ENCODE results near the gene MTG2.

The MTG2 gene

GRCh38 chr20:62203378-62204030 is 20.7 kb downstream of the MTG2 start:
- no peak for DNase-seq (ENCODE audit: low read depth in 2 of 2)

GRCh38 chr20:62205618-62206387 is 23.0 kb downstream of the MTG2 start:
- DNase-seq (ENCODE audit: low read depth in 2 of 2), result no peak

- DNase-seq (ENCODE audit: low read depth in 2 of 2), result no peak
Observed at GRCh38 chr20:62206388-62206775, 23.6 kb downstream of the MTG2 start.

- DNase-seq (ENCODE audit: low read depth in 2 of 2), result no peak
Observed at GRCh38 chr20:62208061-62208794, 25.4 kb downstream of the MTG2 start.

GRCh38 chr20:62208795-62209755 is 26.2 kb downstream of the MTG2 start:
- no peak for DNase-seq (ENCODE audit: low read depth in 2 of 2)

- DNase-seq (ENCODE audit: low read depth in 2 of 2), result no peak
Observed at GRCh38 chr20:62209850-62210495, 27.1 kb downstream of the MTG2 start.

GRCh38 chr20:62210496-62210855 is 27.6 kb downstream of the MTG2 start:
- no peak for DNase-seq (ENCODE audit: low read depth in 2 of 2)

GRCh38 chr20:62211216-62211615 is 28.4 kb downstream of the MTG2 start:
- no peak for DNase-seq (ENCODE audit: low read depth in 2 of 2)

GRCh38 chr20:62211769-62212288 is 29.0 kb downstream of the MTG2 start:
- no peak for DNase-seq (ENCODE audit: low read depth in 2 of 2)

- DNase-seq (ENCODE audit: low read depth in 2 of 2), result no peak
Observed at GRCh38 chr20:62212299-62212698, 29.5 kb downstream of the MTG2 start.

GRCh38 chr20:62214067-62214466 is 31.2 kb downstream of the MTG2 start:
- DNase-seq (ENCODE audit: low read depth in 2 of 2), result no peak

GRCh38 chr20:62215020-62215990 is 32.5 kb downstream of the MTG2 start:
- no peak for DNase-seq (ENCODE audit: low read depth in 2 of 2)

GRCh38 chr20:62215991-62216635 is 33.3 kb downstream of the MTG2 start:
- no peak for DNase-seq (ENCODE audit: low read depth in 2 of 2)

- DNase-seq (ENCODE audit: low read depth in 2 of 2), result no peak
Observed at GRCh38 chr20:62216636-62217566, 34.1 kb downstream of the MTG2 start.

GRCh38 chr20:62217913-62218773 is 35.3 kb downstream of the MTG2 start:
- no peak for DNase-seq (ENCODE audit: low read depth in 2 of 2)

GRCh38 chr20:62219101-62219991 is 36.5 kb downstream of the MTG2 start:
- DNase-seq (ENCODE audit: low read depth in 2 of 2), result no peak

All from stimulated activated CD4-positive, alpha-beta T cell treated with anti-CD3 and anti-CD28 coated beads, Interleukin-1b, Interleukin-23, amount 100 ng/mL, for 1 hour (primary cell).